Measurements from ENCODE around the gene HSH2D. TPM values are rescaled to one million over a fixed set of nuclear protein-coding genes. Genes with fewer than 3 reads are reported as not detected.

Gene HSH2D
- total and polyA plus RNA-seq, 9 of the 15 experiments (the other 6 are each of a cell fraction or from before 2014, with no cell fraction given) = 0.03 to 1.1 (median 0.35) TPM; not detected in 1

- TF ChIP-seq THRA (IDR thresholded peaks at IDR 0.05) = no peak
- no peak for TF ChIP-seq ZSCAN29 (IDR thresholded peaks at IDR 0.05)
- peak; percentile 43 to 57; a peak in 3 of 4 replicates for TF ChIP-seq SIX5 (IDR thresholded peaks at IDR 0.05; ENCODE audit: borderline replicate concordance in 1 of 2, insufficient read depth in 1 of 2, low read depth in 1 of 2, low read length in 2 of 2)
- TF ChIP-seq MBD2 (IDR thresholded peaks at IDR 0.05; ENCODE audit: borderline replicate concordance, low read depth) = peak; percentile 88
- no peak for TF ChIP-seq ZNF232 (CRISPR knock-in tag; IDR thresholded peaks at IDR 0.05)
- no peak for TF ChIP-seq SAFB2 (IDR thresholded peaks at IDR 0.05; ENCODE audit: borderline replicate concordance, low read depth, low read length, severe bottlenecking)
- TF ChIP-seq KAT2B (IDR thresholded peaks at IDR 0.05; ENCODE audit: low read depth, low read length) = no peak
- TF ChIP-seq ATF2 (CRISPR knock-in tag; IDR thresholded peaks at IDR 0.05) = no peak
- TF ChIP-seq ZNF766 (CRISPR knock-in tag; conservative IDR thresholded peaks at IDR 0.05) = no peak
- no peak for TF ChIP-seq ZNF316 (IDR thresholded peaks at IDR 0.05)
- TF ChIP-seq YBX1 (IDR thresholded peaks at IDR 0.05) = no peak
- no peak for TF ChIP-seq PRMT5 (CRISPR knock-in tag; IDR thresholded peaks at IDR 0.05)
- no peak for TF ChIP-seq MXD1 (CRISPR knock-in tag; IDR thresholded peaks at IDR 0.05; ENCODE audit: borderline replicate concordance, poor library complexity, severe bottlenecking)
- TF ChIP-seq WHSC1 (IDR thresholded peaks at IDR 0.05; ENCODE audit: low read length) = no peak
- TF ChIP-seq ZBTB49 (CRISPR knock-in tag; IDR thresholded peaks at IDR 0.05; ENCODE audit: borderline replicate concordance) = no peak
- no peak for TF ChIP-seq ZNF561 (CRISPR knock-in tag; conservative IDR thresholded peaks at IDR 0.05)
- TF ChIP-seq SP1 (CRISPR knock-in tag; IDR thresholded peaks at IDR 0.05) = no peak
- no peak for TF ChIP-seq HMGN3 (IDR thresholded peaks at IDR 0.05; ENCODE audit: borderline replicate concordance, extremely low read depth, insufficient read length, low read depth, low read length)
- peak; percentile 82 for TF ChIP-seq SUPT5H (IDR thresholded peaks at IDR 0.05)
- TF ChIP-seq USF2 (CRISPR knock-in tag; IDR thresholded peaks at IDR 0.05) = no peak
- no peak for TF ChIP-seq MAZ (CRISPR knock-in tag; conservative IDR thresholded peaks at IDR 0.05 in 1 of 2, IDR thresholded peaks at IDR 0.05 in 1 of 2)
- TF ChIP-seq RBM34 (IDR thresholded peaks at IDR 0.05; ENCODE audit: borderline replicate concordance, insufficient read depth, low read length) = no peak
Measured at GRCh38 chr19:16185123-16185767, 41.8 kb downstream of the HSH2D start, which contains the start of gene FAM32A (continued).

Data from K562 (cell line).